ENCODE measurements around the gene HOXB3.

Gene HOXB3

DNA sequence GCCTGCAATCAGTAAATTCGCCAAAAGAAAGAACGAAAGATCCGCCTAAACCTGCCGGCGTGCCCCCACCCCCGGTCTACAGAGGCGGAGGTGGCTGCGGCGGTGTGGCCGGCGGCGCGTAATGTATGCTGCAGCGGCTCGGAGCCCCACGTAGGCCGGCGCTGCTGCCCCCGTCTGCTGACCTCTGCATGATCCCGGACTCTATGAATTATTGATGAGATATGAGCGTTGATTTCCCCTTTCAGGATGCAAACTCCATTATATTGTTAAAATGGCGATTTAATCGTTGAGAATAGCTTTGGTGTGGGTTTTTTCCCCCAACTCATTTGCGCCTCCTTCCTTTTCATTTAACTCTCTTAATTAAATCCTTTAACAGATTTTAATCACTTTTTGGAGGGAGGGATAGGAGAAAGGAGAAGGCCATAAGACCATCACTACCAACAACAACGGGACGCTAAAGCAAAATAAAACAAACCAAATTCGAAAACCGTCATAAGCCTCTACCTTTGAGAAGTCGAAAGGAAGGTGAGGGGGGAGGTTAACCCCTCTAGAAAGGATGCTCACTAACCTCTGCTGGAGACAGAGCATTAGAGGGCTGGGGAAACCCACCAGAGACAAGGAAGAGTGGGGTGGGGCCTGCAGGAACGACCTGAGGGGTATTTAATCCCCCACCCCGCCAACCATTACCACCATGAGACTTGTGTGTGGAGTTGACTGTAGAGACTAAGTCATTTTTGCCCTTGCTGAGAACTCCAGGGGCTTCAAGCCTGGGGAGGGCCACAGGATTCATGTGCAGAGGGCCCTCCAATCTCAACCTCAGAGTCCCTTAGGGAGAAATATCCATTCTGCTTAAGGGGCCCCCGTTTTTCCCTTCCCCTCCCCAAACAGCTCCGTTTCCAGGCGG, 3.4 kb downstream of the HOXB3 start:
- DNase-seq (ENCODE audit: low read depth, low spot score) = no peak

DNA sequence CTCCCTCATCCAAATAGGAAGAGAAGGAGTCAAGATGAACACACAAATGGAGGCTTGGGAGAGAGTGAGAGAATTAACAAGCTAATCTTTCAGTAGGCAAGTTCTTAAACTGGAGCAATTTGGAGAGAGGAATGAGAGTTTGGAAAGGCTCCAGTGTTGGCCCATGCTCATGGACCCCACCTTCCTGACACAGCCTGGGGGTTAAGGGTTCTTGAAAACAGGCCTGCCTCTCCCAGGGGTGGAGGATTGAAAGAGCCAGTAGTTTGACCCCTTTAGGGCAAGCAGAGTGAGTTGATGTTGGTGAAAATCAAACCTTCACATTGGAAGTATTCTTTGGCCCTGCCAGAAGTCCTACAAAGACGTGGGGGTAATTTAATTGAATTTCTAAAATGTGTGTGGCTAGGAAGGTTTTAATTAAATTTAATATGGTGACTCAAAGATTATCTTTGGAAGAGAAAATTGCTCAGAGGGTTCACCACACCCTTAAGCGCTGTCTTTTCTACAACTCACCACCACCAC, 5.8 kb downstream of the HOXB3 start:
- no peak for DNase-seq (ENCODE audit: low read depth, low spot score)

DNA sequence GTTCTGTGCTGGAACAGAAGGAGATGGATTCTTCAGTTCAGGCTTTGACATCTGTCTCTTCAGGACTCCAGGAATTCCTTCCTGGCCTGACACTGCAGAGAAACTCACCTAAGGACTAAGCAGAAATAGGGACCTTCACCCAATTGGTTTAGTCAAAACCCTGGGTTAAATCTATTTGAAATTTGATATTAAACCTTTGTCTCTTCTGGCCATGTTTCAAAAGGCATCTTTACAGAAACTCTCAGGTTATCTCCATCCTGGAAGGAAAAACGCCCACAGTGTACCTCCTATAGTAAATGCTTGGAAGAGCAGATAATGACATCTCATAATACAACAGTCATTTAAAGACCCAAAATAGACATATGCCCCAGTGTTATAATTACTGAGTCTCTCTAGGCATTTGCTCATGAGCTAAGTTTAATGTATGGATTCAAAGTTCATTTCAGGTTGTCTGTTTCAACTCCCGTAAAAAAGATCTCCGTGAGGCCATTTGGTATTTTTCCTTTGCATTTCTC, 6.3 kb downstream of the HOXB3 start:
- DNase-seq (ENCODE audit: low read depth, low spot score) = no peak

DNA sequence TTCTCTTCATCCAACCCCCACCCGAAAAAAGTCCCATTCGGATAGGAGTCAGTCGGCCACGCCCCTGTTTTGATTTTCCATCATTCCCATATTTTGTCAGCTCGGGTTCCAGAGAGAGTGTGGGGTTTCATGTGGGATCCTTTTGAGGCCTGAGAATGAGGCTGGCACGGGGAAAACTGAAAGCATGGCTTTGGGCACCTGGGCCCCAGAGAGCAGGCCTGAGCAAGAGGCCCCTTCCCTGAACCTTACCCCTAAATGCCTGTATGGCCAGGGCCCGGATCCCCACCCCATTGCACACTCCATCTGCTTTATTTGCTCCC, 7.3 kb downstream of the HOXB3 start:
- no peak for DNase-seq (ENCODE audit: low read depth, low spot score)

DNA sequence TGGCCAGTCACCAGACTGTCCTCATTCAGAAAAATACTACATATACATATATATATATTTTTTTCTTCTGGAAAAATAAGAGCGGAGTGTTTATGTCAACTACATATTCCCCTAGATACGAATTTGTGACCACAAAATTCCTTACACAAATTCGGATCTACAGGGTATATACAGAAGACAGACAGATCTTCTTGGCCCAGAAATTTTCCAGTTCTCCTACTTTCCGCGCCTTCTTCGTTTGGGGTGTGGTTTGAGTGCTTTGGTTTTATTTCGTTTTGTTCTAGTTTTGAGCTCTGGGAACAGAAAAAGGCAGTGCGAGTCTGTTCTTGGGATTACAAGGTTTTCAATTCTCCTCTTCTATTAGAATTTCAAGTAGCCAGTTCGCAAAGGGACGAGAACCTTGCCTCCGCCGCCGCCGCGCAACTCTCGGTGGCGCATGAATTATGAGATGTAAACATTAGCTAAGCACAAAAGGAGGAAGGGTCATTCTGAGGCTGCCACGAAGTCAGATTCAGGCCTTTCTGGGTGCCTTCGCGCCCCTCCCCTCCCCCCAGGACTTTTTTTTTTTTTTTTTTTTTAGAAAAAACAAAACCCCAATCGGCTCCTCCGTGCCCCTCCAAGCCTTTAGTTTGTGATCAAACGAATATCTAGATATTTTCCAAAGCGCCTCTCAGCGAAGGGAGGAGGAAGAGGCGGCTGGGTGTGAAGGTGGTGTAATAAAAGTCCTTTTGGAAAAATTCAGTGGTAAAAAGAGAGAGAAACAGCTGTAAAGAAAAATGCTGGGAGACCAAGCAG, 10.1 kb downstream of the HOXB3 start:
- no peak for DNase-seq (ENCODE audit: low read depth, low spot score)

DNA sequence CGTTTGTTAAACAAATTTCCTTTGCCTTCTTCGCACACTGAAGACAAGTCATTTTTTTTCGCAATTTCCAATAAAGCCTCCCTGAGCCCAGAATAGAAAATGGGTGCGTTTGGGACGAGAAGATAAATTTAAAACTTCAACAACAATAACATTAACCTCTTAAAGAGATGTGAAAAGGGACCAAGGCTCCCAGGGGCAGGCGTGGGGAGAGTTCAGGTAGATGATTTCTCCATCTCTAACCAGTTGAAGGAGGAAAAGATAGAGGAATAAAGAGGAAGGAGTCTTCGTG, 10.6 kb downstream of the HOXB3 start:
- DNase-seq (ENCODE audit: low read depth, low spot score) = no peak

DNA sequence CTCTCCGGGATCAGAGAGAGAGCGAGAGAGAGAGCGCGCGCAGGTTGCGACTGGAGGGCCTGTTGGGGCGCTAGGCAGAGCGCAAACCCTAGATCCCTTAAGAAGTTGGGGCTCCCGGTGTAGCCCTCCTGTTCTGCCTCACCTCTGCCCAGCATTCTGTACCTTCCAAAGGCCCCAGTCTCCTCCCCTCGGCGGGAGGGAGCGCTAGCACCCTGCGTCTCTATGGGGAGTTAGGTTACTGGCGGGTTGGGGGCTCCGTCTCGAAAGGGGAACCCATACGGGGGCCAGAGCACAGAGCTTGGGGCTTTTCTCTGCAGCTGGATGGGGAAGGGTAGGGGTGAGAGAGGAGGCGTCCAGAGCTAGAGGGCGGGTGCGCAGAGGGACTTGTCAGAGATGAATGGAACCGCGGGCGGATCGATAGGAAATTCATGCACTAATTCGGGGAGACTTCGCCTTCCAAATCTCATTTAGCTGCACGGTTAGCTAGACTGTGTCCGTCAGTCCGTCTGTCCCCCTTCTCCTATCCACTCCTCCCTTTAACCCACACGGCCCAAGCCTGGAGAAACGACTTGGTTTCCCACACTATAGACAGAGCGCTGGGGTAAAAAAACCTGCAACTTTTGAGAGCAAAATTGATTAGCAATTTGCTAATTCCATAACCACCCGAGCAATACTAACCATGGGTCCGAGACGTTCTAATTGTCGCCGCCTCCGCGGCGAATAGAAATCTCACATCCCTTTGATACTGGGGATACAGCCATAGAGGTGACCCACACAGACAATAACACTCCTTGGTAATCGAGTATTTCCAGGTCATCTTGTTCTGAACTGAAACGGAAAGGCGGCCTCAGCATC, 11.2 kb downstream of the HOXB3 start:
- no peak for DNase-seq (ENCODE audit: low read depth, low spot score)

DNA sequence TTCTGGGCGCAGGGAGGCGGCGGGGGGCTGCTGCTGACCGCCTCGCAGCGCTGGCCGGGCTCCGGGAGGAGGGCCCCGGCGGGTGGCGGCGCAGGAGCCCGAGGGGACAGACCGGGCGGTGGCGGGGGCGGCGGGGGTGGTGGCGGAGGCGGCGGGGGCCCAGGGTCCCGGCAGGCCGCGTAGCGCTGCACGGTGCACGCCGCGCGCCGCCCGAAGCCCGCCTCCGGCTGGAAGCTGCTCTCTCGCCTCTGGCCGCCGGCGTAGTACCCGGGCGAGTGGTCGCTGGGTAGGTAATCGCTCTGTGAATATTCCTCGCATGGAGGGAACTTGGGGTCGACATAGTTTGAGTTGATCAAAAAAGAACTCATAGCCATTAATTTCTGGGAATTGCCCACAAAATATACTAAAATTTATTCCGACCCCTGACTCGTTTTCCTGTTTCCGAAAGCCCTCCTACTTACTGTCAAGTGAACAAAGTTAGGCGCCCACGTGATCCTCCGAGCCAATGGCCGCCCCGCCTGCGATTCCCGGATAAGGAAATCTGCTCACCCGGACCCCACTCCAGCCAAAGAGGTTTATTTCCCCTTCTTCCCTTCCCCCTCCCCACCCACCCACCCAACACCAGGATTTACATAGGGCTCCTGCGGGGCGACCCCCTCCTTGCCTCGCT, 12.0 kb downstream of the HOXB3 start, which contains the start of gene HOXB4:
Gene HOXB4, minus strand, starts transcription at position 405 of the 670 bp plus-strand sequence. Its CDS starts 31 bp downstream, at position 374.
- DNase-seq (ENCODE audit: low read depth, low spot score) = no peak

DNA sequence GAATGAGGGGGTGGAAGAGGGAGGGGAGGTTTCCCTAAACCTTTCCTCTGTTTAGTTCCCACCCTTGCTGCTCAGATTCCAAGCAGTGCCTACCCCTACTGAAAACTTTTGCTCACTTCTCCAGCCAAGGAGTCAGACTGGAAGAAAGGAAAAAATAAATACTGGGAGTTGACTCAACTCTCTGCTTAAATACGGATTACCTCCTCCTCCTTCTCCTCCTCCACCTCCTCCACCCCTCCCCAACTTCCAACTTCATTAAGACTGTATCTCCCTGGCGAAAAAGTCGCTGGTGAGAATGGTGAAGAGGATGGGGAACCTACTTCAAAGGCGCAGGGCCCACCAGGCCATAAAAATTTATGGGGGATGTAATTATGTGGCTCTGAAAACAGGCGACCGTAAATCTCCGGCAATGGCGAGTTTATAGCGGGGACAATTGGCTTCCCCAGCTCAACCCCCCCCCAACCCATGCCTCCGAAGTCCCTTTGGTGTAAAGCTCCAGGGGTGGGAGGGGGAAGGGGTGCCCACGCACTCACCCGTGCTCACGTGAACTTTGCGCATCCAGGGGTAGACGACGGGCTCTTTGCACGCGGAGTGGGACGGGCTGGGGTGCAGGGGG, 12.6 kb downstream of the HOXB3 start:
- no peak for DNase-seq (ENCODE audit: low read depth, low spot score)

DNA sequence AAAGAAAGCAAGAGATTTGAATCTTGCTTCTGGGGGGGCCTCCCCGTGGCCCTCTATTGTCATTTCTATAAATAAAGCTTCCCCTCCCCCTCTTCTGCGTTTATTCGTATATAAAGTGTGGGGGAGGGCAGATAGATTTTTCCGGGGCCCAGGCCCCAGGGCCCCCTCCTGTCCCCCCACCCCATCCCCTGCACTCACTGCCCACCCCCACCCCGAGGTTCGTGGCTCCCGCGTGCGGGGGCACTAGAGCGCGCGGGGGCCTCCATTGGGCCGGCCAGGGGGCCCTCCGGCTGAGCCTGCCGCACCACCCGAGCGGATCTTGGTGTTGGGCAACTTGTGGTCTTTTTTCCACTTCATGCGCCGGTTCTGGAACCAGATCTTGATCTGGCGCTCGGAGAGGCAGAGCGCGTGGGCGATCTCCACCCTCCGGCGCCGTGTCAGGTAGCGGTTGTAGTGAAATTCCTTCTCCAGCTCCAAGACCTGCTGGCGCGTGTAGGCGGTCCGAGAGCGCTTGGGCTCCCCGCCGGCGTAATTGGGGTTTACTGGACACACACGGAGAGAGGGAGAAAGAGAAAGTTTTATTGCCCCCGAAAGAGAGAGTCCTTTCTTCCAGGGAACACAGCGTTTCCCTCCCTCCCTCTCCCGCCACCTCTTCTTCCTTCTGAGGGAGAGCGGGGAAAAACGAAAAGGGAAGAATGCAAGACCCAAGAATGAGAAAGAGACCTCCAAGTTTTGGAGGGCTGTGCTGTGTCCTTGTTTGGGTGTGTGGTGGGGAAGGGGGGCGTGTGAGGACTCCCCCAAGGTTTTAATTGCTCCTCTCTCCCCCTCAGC, 13.3 kb downstream of the HOXB3 start:
- no peak for DNase-seq (ENCODE audit: low read depth, low spot score)

DNA sequence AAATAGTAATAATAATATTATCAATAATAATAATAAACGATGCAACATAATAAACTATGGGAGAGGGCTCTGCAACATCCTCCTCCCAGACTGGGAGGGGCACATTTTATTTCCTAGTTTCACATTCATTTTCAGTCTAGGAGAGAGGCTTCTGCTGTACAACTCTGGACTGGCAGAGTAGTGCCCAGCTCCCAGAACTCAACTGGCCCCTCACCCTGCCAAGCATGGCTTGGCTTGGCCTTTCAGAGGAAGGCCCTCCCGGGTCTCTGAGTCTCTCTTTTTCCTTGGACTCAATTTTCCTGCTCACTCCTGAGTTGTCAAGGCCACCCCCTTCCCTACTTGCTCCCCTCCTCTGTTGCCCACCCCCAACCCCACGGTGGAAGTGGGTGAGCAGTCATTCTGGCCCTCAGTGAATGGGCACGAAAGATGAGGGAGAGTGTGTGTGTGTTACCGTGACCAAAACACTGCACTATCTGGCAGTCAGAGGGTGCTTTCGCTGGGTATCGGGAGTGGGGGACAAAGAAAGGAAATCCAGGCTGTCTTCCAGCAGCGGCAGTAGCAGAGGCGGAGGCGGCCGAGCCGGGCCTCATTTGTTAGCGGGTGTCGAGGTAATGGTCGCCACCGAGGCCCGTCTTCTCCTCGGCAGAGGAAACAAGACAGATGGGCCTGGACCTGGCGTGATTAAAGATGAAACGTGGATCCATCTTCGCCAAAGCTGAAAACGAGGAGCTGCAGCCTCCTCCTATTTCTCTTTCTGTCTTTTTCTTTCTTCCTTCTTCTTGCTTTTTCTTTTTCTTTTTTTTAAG, 14.2 kb downstream of the HOXB3 start:
- DNase-seq (ENCODE audit: low read depth, low spot score) = no peak

DNA sequence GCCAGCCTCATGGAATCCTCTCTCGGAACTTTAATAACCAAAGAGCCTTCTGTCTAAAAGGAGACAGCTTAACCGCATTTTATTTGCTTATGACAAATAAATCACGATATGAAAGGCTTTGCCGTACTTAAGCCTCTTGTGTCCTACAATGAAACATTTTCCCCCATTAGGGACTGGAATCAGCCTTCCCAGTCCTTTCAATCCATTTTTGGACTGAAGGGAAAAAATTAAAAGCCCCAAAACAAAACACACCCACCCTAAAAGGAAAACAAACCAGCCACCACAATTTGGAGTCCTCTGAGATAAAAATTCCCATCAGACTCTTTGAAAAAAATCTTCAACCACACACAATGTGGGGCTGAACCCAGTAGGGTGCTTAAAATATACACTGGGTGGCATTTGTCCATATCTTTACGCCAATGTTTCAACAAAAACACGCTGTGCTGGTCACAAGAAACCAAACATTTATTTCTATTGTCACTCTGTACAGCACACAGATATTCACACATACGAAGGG, 14.9 kb downstream of the HOXB3 start:
- no peak for DNase-seq (ENCODE audit: low read depth, low spot score)

DNA sequence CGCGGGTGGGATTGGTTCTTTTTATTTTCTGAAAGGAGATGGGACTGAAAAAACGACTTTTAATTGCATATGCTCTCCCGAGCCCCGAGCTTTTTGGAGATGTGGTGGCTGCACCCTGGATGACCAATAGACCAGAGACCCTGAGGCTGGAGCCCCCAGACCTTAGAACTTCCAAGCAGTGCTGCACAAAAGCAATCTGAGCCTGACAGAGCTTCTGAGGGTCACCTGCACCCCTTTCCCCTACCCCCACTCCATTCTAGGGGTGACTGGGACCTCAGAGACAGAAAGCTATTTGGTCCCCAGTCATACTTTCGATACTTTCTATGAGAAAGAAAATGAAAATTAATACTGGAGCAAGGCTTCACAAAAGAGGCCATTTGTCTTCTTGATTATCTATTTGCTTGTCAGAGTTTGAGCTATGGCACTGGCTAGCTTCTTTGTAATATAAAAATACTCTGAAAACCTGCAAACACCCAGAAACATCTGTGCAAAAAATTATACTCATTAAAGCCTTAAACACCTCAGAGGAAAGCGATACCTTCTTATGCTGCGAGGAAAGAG, 15.5 kb downstream of the HOXB3 start:
- no peak for DNase-seq (ENCODE audit: low read depth, low spot score)

DNA sequence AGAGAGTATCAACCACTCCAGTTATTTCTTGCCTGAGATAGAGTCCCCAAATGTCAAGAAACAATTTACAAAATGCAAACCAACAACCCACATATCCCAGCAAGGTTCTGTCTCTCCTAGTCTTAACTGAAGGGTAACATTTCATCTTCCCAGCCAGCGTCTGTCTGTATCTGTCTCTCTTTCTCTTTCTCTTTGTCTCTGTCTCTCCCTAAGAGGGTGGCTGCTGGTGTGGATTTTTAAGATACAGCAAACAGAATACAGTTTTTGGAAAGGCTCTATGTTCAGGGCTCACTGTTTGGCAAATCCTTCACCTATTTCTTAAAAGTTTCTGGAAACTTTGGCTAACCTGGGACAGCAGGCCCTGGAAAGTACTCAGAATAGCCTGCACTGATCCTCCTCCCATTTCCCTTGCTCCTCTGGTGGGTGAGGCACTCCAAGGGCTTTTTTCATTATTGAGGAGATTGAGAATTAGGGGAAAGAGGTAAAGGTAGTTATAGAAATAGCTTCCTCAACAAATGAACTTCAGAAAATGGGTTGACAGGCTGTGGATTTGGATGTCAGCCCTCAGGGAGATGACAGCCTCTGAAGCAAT, 18.1 kb downstream of the HOXB3 start:
- no peak for DNase-seq (ENCODE audit: low read depth, low spot score)

DNA sequence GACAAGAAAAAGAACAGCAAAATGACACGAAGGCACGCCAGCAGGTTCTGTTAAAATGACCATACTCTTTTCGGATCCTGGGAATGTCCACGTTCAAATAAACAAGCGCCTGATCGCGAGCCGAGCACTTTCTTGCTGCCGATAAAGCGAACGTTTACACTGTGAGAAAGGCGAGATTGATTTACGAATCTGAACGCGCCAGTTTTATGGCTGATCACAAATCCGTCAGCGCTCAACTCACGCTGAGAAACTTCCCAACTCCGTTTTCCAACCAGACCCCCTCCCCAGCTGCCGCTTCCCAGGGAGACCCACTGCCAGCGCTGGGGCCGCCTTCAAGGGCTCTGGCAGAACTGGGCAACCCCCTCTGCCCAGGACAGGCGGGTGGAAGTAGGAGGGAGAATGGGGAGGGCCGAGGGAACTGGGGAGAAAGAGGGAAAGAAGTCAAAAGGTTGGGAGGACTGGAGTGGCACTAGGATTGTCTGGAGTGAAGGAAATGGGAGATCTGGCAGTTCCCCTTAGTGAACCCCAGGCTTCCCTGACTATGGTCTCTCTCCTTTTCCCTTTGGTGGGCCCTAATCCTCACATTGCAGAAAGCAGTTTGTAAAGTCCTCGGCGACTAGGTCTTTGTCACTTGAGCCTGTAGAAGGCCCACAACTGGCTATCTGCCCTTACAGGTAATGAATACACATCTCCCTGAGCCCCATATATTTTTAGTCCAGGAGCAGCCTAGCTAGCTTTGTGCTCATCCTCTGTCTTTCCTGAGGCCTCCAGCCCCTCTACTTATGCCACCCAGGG, 18.8 kb downstream of the HOXB3 start:
- DNase-seq (ENCODE audit: low read depth, low spot score) = no peak

DNA sequence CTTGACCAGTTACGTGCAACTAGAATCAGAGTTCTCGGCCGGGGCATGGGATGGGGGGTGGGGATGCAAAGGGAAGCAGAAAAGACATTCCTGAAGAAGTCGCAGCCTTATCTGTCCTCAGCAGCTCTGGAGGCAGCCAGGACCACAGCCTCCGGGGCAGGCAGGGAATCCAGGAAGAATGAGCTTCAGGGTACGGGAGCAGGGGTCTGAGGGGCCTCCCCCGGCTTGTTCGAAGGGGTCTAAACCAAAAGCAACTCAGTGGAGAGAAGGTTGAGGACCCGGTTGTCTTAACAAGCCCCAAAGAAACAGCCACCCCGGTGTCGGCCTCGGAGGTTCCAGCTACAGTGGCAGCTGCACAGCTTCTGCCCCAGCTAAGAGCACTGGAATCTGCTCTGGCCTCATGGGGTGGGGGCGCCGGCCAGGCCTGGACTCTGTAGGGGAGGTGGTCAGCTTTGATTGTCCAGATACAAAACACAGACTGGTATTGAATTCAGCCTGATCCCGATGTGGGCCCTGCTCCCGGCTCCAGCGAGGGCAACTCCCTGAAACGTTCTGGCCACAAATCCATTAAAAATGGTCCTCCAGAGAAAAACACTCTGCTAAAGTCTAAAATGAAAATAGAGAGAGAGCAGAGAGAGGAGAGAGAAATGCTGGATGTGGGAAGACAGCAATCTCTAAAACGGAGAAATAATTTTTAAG, 19.6 kb downstream of the HOXB3 start:
- no peak for DNase-seq (ENCODE audit: low read depth, low spot score)

All from iPS DF 19.7 (cell line).